ENCODE measurements around the gene ERC2.

Gene ERC2

DNA sequence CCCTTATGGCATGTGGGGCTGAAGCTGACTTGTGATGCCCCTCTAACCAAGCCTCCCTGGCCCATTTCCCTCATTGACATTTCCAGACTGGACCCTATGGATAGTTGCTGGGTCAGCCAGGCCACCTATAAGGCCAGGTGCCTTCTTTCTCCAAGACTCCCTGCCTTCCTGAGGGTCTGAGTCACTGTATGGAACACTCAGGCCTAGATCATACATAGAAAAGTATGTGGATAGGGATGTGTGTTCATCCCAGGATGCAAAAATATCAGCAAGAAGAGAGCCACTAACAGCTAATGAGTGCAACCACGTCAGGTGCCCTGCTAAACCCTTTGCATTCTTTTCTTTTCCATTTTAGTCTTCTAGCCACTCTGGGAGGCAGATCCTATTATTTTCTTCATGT lies 812.7 kb downstream of the ERC2 start:
- no peak overlapping the region for H3K4me3 ChIP-seq (ENCODE audit: low read length)
- H3K27ac ChIP-seq (ENCODE audit: low read length), result no peak overlapping the region
- H3K9ac ChIP-seq (ENCODE audit: low read length), result no peak overlapping the region
- H3K27me3 ChIP-seq (ENCODE audit: control insufficient read depth, insufficient read depth, low read length), result no peaks in the 10 kb centered on the region
- H3K36me3 ChIP-seq (ENCODE audit: control insufficient read depth, low read depth, low read length), result no peaks in the 10 kb centered on the region
- peaks cover 13% of the 10 kb centered on the region for H3K4me1 ChIP-seq (ENCODE audit: control insufficient read depth, low read depth, low read length)
- no peaks in the 10 kb centered on the region for H3K9me3 ChIP-seq (ENCODE audit: control insufficient read depth, low read depth, low read length)

DNA sequence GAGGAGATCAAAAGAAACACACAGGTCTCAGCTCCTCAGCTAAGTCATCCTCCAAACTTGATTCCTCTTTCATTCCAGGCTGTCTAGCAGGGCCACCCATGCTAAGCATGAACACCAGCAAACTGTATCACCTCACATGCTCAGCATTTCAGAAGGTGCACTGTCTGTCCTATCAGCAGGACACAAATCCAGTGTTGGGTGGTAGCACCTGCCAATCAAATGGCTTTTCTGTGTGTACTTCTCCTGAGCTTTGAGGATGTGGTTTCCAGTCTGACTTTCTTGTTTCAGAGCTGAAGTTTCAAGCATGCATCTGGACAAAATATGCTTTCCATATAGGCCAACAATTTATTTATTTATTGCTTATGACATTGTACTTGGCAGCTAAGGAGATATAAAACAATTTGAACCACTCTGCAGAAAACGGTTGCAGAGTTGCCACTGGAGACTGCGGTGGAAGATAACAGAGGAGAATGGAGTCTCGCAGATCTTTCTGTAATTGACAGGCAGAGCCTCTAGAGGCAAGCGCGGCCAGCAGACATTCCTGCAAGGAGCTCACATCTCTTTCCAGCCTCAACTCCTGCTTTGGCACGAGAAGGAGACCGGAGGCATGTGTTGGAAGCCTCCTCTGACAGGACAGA lies 814.0 kb downstream of the ERC2 start:
- Histone ChIP-seq H3K4me3 (ENCODE audit: low read length) (no peak overlapping the region), H3K27ac (ENCODE audit: low read length) (no peak overlapping the region), H3K4me1 (ENCODE audit: control insufficient read depth, low read depth, low read length) (peaks cover 20% of the 10 kb centered on the region)

DNA sequence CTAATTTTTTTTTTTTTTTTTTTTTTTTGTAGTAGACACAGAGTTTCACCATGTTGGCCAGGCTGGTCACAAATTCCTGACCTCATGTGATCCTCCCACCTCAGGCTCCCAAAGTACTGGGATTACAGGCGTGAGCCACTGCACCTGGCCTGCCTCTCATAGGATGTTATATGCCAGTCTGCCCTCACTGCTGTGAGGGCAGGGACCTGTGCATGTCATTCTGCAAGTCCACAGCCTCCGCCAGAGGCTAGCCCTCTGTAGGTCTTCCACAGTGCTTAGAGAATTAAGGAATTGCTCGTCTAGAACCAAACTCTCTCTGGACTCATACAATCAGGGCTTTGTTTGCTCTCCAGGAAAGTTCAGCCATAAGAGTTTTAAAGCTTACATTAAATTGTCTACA lies 817.3 kb downstream of the ERC2 start:
- Histone ChIP-seq H3K4me1 (ENCODE audit: control insufficient read depth, low read depth, low read length) (peaks cover 35% of the 10 kb centered on the region), H3K27me3 (ENCODE audit: control insufficient read depth, insufficient read depth, low read length) (no peaks in the 10 kb centered on the region), H3K4me3 (ENCODE audit: low read length) (no peak overlapping the region), H3K27ac (ENCODE audit: low read length) (no peak overlapping the region), H3K9ac (ENCODE audit: low read length) (no peak overlapping the region), H3K36me3 (ENCODE audit: control insufficient read depth, low read depth, low read length) (no peaks in the 10 kb centered on the region), H3K9me3 (ENCODE audit: control insufficient read depth, low read depth, low read length) (no peaks in the 10 kb centered on the region)

More for the DNA sequence above, 814.0 kb downstream of the ERC2 start:
- no peaks in the 10 kb centered on the region for H3K9me3 ChIP-seq (ENCODE audit: control insufficient read depth, low read depth, low read length)
- H3K36me3 ChIP-seq (ENCODE audit: control insufficient read depth, low read depth, low read length), result no peaks in the 10 kb centered on the region
- no peak overlapping the region for H3K9ac ChIP-seq (ENCODE audit: low read length)
- no peaks in the 10 kb centered on the region for H3K27me3 ChIP-seq (ENCODE audit: control insufficient read depth, insufficient read depth, low read length)

DNA sequence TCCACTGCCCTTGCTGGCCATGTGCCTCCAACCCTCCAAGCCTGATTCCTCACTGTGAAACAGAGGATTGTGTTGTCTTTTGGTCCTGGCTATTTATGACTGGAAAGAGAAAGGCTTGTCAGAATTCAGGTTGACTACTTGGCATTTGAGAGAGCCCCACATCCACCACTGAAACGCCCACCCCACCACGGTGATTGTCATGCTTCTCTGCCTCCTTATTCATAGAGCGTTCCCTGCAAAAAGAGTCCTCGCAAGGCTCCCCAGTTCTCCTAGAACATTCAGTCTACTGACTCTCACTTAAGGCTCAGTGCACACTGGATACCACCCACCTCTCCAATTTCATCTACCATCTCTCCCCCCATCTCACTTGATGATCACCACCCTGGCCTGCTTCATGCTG lies 818.3 kb downstream of the ERC2 start:
- no peaks in the 10 kb centered on the region for H3K27me3 ChIP-seq (ENCODE audit: control insufficient read depth, insufficient read depth, low read length)
- H3K4me3 ChIP-seq (ENCODE audit: low read length), result no peak overlapping the region
- peaks cover 36% of the 10 kb centered on the region for H3K4me1 ChIP-seq (ENCODE audit: control insufficient read depth, low read depth, low read length)
- H3K36me3 ChIP-seq (ENCODE audit: control insufficient read depth, low read depth, low read length), result no peaks in the 10 kb centered on the region
- no peaks in the 10 kb centered on the region for H3K9me3 ChIP-seq (ENCODE audit: control insufficient read depth, low read depth, low read length)
- no peak overlapping the region for H3K27ac ChIP-seq (ENCODE audit: low read length)
- H3K9ac ChIP-seq (ENCODE audit: low read length), result no peak overlapping the region

DNA sequence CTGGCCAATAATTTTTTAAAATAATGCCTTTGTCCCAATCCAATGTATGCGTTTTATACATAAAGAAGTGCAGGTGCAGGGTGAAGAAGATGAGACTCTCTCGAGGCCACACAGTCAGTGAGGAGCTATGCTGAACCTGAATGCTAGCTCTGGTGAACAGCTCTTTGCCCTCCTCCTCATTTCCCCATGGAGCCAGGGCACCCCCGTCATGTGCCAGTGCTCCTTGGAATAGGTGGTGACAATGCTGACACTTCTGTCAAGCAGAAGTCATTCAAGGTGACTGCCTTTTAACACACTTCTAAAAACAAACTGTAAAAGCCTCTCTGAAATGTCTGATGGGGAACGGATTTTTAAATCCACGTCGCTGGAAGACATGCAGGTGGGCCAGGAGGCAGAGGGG lies 818.7 kb downstream of the ERC2 start:
- no peaks in the 10 kb centered on the region for H3K36me3 ChIP-seq (ENCODE audit: control insufficient read depth, low read depth, low read length)
- H3K4me3 ChIP-seq (ENCODE audit: low read length), result no peak overlapping the region
- no peak overlapping the region for H3K27ac ChIP-seq (ENCODE audit: low read length)
- H3K9ac ChIP-seq (ENCODE audit: low read length), result no peak overlapping the region
- H3K27me3 ChIP-seq (ENCODE audit: control insufficient read depth, insufficient read depth, low read length), result no peaks in the 10 kb centered on the region
- H3K4me1 ChIP-seq (ENCODE audit: control insufficient read depth, low read depth, low read length), result peaks cover 36% of the 10 kb centered on the region
- no peaks in the 10 kb centered on the region for H3K9me3 ChIP-seq (ENCODE audit: control insufficient read depth, low read depth, low read length)

DNA sequence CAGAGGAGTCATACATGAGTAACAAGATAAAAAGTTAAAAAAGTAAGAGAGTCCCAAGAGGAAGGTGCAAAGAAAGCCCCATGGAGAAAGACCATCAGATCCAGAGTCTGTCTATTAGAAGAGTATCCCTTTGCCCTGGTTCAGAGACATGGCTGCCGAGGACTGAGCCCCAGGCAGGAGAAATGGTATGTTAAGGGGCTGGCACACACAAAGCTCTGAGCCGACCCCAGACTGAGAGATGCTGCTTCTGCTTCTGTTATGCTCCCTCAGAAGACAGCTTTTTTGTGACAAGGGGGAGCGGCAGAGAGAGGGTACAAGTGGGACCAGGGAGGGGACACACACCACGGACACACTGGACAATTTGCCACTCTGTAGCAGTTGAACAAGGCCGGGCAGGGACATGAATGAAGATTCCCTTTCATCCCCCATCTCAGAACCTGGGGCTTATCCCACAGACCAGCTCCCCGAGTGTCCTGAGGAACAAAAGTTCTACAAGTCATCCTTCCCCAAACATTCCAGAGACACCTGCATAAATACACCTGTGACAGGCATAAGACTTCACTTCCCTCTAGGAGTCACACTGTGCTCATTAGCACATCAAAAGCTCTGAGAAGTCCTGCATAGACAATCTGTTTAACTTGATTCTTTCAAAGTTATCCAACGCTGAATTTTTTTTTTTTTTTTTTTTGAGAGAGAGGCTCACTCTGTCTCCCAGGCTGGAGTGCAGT lies 819.5 kb downstream of the ERC2 start:
- H3K9ac ChIP-seq (ENCODE audit: low read length), result no peak overlapping the region
- H3K4me1 ChIP-seq (ENCODE audit: control insufficient read depth, low read depth, low read length), result peaks cover 36% of the 10 kb centered on the region
- peak overlapping the region; percentile 50 for H3K27ac ChIP-seq (ENCODE audit: low read length)
- no peaks in the 10 kb centered on the region for H3K36me3 ChIP-seq (ENCODE audit: control insufficient read depth, low read depth, low read length)
- H3K27me3 ChIP-seq (ENCODE audit: control insufficient read depth, insufficient read depth, low read length), result no peaks in the 10 kb centered on the region
- H3K9me3 ChIP-seq (ENCODE audit: control insufficient read depth, low read depth, low read length), result no peaks in the 10 kb centered on the region
- peak overlapping the region; percentile 28 for H3K4me3 ChIP-seq (ENCODE audit: low read length)

DNA sequence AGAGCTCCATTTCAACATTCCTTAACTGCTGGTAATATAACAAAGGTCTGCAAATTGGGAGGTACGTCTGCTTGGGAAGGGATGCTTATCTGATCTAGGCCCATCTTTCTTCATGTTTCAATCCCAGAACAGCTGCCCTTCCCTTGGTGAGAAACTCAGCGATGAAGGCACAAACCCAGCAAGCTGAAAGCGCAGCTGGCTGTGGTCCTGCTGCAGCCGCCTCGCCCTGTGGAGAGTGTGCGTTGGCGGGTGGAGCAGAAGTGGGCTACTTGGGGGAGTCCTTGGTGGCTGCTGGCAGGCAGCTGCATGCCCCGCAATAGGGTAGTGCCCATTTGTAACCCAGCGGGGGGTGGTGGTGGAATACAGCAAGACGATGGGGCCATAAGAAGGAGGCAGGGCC lies 820.6 kb downstream of the ERC2 start:
- no peak overlapping the region for H3K27ac ChIP-seq (ENCODE audit: low read length)
- no peaks in the 10 kb centered on the region for H3K36me3 ChIP-seq (ENCODE audit: control insufficient read depth, low read depth, low read length)
- H3K9ac ChIP-seq (ENCODE audit: low read length), result no peak overlapping the region
- H3K4me3 ChIP-seq (ENCODE audit: low read length), result no peak overlapping the region
- H3K27me3 ChIP-seq (ENCODE audit: control insufficient read depth, insufficient read depth, low read length), result no peaks in the 10 kb centered on the region
- peaks cover 36% of the 10 kb centered on the region for H3K4me1 ChIP-seq (ENCODE audit: control insufficient read depth, low read depth, low read length)
- no peaks in the 10 kb centered on the region for H3K9me3 ChIP-seq (ENCODE audit: control insufficient read depth, low read depth, low read length)

DNA sequence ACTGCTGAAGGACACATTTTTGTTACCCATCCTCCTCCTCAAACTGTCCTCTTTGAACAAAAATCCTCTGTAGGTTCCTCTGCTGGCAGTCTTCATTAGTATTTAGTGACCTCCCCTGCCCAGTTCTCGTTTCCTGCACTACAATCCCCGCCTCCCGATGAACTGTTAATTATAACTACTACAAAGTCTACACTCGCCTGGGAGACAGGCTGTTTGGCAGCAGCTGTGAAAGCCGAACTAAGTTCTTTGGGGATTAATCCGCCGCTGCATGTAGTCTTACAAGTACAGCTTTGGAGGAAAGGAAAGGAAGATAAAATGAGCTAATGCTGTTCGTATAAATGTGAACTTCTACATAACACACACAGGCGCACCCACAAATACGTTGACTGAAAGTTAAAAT lies 821.2 kb downstream of the ERC2 start:
- no peaks in the 10 kb centered on the region for H3K9me3 ChIP-seq (ENCODE audit: control insufficient read depth, low read depth, low read length)
- H3K9ac ChIP-seq (ENCODE audit: low read length), result no peak overlapping the region
- peaks cover 36% of the 10 kb centered on the region for H3K4me1 ChIP-seq (ENCODE audit: control insufficient read depth, low read depth, low read length)
- H3K27me3 ChIP-seq (ENCODE audit: control insufficient read depth, insufficient read depth, low read length), result no peaks in the 10 kb centered on the region
- H3K27ac ChIP-seq (ENCODE audit: low read length), result no peak overlapping the region
- H3K4me3 ChIP-seq (ENCODE audit: low read length), result no peak overlapping the region
- H3K36me3 ChIP-seq (ENCODE audit: control insufficient read depth, low read depth, low read length), result no peaks in the 10 kb centered on the region

DNA sequence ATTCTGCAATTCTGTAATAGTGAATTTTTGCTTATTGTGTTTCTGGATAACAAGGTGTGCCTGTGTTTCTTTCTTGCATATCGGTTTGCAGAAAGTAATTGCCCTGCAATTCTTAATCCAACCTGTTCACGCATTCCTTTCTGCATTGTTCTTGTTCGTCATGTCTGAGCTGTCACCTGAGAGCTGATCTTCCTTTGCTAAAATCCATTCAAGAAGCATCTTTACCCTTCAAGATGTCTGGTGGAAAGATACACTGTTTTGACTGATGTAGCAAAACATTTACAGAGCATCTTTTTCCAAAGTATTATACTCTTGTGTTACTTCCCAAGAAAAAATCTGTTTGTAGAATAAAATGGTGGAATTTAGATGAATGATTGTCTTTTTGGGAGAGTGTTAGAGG lies 822.1 kb downstream of the ERC2 start:
- no peak overlapping the region for H3K27ac ChIP-seq (ENCODE audit: low read length)
- no peaks in the 10 kb centered on the region for H3K9me3 ChIP-seq (ENCODE audit: control insufficient read depth, low read depth, low read length)
- H3K36me3 ChIP-seq (ENCODE audit: control insufficient read depth, low read depth, low read length), result no peaks in the 10 kb centered on the region
- peaks cover 36% of the 10 kb centered on the region for H3K4me1 ChIP-seq (ENCODE audit: control insufficient read depth, low read depth, low read length)
- H3K4me3 ChIP-seq (ENCODE audit: low read length), result no peak overlapping the region
- H3K27me3 ChIP-seq (ENCODE audit: control insufficient read depth, insufficient read depth, low read length), result no peaks in the 10 kb centered on the region
- no peak overlapping the region for H3K9ac ChIP-seq (ENCODE audit: low read length)

DNA sequence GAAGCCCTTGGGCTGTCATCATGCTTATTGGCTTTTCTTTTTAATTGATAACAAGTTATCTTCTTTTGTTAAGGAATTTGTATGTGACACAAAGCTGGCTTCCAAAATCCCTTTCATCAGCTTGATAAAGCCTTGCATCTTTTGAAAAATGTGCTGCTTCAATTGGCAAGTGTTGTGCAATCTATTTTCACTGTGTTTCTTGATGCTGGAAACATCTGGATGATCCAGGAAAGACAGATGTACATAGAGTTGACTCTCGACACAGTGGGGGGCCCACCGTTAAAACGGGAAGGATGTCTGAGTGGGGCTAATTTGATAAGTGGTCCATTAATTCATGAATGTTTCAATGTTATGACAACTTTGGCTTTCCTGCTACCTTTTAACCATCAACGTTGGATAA lies 822.8 kb downstream of the ERC2 start:
- no peak overlapping the region for H3K27ac ChIP-seq (ENCODE audit: low read length)
- H3K4me3 ChIP-seq (ENCODE audit: low read length), result no peak overlapping the region
- H3K4me1 ChIP-seq (ENCODE audit: control insufficient read depth, low read depth, low read length), result peaks cover 36% of the 10 kb centered on the region
- H3K9me3 ChIP-seq (ENCODE audit: control insufficient read depth, low read depth, low read length), result no peaks in the 10 kb centered on the region
- H3K36me3 ChIP-seq (ENCODE audit: control insufficient read depth, low read depth, low read length), result no peaks in the 10 kb centered on the region
- no peak overlapping the region for H3K9ac ChIP-seq (ENCODE audit: low read length)
- H3K27me3 ChIP-seq (ENCODE audit: control insufficient read depth, insufficient read depth, low read length), result no peaks in the 10 kb centered on the region

DNA sequence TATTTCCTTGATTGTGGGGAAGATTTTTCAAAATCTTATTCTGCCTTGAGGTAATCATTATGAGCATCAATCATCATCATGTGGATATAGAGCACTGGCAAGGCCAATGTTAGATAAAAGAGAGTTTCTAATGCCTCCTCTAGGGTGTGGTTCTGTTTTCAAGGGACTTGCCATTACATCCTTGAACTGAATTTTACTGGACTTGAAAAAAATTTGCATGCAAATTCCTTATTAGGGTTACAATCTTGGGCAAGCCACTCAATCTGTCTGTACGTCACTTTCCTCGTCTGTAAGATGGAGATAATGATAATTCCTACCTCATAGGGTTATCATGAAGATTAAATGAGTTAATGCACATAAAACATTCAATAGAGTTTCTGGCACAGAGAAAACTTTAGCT lies 825.0 kb downstream of the ERC2 start:
- Histone ChIP-seq H3K27ac (ENCODE audit: low read length) (no peak overlapping the region), H3K4me3 (ENCODE audit: low read length) (no peak overlapping the region), H3K9me3 (ENCODE audit: control insufficient read depth, low read depth, low read length) (no peaks in the 10 kb centered on the region), H3K27me3 (ENCODE audit: control insufficient read depth, insufficient read depth, low read length) (no peaks in the 10 kb centered on the region), H3K4me1 (ENCODE audit: control insufficient read depth, low read depth, low read length) (peaks cover 28% of the 10 kb centered on the region), H3K9ac (ENCODE audit: low read length) (no peak overlapping the region), H3K36me3 (ENCODE audit: control insufficient read depth, low read depth, low read length) (no peaks in the 10 kb centered on the region)

DNA sequence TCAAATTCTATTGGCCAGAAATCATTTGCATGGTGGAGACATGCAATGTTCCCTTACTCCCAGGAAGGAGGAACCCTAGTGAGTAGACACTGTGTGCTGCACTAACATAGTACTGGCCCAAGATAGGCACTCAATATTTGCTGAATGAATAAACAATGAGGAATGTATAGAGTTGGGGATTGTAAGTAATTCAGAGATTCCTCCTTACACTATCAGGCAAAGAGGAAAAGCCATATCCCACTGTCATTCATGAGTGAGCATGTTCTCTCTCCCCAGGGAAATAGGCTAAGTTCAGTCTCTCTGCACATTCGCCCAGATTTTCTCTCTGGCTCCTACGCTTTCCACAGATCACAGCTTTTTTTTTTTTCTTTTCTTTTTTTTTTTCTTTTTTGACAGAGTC lies 826.3 kb downstream of the ERC2 start:
- Histone ChIP-seq H3K36me3 (ENCODE audit: control insufficient read depth, low read depth, low read length) (no peaks in the 10 kb centered on the region), H3K4me1 (ENCODE audit: control insufficient read depth, low read depth, low read length) (peaks cover 15% of the 10 kb centered on the region), H3K27me3 (ENCODE audit: control insufficient read depth, insufficient read depth, low read length) (no peaks in the 10 kb centered on the region), H3K9me3 (ENCODE audit: control insufficient read depth, low read depth, low read length) (no peaks in the 10 kb centered on the region), H3K4me3 (ENCODE audit: low read length) (no peak overlapping the region), H3K9ac (ENCODE audit: low read length) (no peak overlapping the region), H3K27ac (ENCODE audit: low read length) (no peak overlapping the region)

Measured in iPS-18a (cell line).